ENCODE results near the gene KLHL18.

KLHL18 gene

DNA sequence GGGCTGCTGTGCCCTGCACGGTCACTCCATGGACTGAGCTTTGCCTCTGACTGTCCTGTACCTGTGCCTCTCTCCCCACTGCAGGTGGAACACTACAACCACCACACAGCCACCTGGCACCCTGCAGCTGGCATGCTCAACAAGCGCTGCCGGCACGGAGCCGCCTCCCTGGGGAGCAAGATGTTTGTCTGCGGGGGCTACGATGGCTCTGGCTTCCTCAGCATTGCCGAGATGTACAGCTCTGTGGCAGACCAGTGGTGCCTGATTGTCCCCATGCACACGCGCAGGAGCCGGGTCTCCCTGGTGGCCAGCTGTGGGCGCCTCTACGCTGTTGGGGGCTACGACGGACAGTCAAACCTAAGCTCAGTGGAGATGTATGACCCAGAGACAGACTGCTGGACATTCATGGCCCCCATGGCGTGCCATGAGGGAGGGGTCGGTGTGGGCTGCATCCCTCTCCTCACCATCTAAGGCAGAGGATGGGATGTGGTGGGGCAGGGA lies 60.8 kb downstream of the KLHL18 start:
- DNase-seq (ENCODE audit: low read depth), result no peak
- TF ChIP-seq, protein P1, sequence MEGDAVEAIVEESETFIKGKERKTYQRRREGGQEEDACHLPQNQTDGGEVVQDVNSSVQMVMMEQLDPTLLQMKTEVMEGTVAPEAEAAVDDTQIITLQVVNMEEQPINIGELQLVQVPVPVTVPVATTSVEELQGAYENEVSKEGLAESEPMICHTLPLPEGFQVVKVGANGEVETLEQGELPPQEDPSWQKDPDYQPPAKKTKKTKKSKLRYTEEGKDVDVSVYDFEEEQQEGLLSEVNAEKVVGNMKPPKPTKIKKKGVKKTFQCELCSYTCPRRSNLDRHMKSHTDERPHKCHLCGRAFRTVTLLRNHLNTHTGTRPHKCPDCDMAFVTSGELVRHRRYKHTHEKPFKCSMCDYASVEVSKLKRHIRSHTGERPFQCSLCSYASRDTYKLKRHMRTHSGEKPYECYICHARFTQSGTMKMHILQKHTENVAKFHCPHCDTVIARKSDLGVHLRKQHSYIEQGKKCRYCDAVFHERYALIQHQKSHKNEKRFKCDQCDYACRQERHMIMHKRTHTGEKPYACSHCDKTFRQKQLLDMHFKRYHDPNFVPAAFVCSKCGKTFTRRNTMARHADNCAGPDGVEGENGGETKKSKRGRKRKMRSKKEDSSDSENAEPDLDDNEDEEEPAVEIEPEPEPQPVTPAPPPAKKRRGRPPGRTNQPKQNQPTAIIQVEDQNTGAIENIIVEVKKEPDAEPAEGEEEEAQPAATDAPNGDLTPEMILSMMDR (IDR thresholded peaks at IDR 0.05; ENCODE audit: low read depth, low read length, missing control alignments), result no peak
- H3K4me3 ChIP-seq (ENCODE audit: low read depth, low read length), result no peak overlapping the region

DNA sequence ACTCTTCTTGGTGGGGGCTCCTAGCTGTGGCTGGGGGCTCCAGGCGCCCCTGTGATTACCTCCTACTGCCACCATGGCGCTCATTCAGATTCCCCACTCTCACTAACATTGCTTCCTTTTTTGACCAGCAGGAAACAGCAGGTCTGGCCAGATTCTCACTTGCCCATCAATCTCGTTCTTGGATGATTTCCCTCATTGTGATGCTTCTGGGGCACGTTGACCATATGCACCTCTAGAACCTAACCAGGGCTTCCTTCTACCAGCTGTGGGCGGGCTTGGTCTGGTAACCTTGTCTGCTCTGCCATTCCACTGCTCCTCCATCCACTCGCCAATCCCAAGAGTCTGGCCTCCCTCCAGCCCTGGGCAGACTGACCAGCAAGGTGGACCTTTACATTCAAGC lies 62.2 kb downstream of the KLHL18 start:
- H3K4me3 ChIP-seq (ENCODE audit: low read depth, low read length), result no peak overlapping the region
- TF ChIP-seq, protein P1 (IDR thresholded peaks at IDR 0.05; ENCODE audit: low read depth, low read length, missing control alignments), result no peak
- no peak for DNase-seq (ENCODE audit: low read depth)

DNA sequence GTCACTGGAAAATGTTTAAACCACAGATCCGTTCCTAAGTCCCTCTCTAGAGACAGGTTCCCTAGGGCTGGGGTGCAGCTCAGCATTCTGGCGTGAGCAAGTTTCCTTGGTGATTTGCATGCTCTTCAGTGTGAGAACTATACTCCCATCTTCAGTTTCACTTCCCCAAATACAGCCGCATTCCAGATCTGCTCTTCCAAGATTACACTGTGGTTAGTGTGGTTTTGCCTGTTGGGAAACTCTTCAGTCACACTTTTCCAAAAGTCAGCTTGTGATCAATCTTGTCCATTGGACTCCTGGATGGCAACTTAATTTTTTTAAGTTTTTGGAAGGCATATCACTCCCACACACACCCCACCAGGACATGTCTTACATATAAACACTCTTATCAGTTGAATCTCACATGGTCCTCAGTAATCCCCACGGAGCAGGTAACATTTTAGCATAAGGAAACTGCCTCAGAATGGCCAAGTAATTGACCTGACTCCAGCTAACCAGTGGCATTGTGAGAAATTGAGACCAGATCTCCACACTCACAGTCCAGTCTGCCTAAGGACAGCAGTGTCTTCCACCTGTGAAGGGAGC lies 64.6 kb downstream of the KLHL18 start:
- peak; percentile 51 for DNase-seq (ENCODE audit: low read depth)
- TF ChIP-seq, protein P1 (IDR thresholded peaks at IDR 0.05; ENCODE audit: low read depth, low read length, missing control alignments), result no peak
- H3K4me3 ChIP-seq (ENCODE audit: low read depth, low read length), result no peak overlapping the region

DNA sequence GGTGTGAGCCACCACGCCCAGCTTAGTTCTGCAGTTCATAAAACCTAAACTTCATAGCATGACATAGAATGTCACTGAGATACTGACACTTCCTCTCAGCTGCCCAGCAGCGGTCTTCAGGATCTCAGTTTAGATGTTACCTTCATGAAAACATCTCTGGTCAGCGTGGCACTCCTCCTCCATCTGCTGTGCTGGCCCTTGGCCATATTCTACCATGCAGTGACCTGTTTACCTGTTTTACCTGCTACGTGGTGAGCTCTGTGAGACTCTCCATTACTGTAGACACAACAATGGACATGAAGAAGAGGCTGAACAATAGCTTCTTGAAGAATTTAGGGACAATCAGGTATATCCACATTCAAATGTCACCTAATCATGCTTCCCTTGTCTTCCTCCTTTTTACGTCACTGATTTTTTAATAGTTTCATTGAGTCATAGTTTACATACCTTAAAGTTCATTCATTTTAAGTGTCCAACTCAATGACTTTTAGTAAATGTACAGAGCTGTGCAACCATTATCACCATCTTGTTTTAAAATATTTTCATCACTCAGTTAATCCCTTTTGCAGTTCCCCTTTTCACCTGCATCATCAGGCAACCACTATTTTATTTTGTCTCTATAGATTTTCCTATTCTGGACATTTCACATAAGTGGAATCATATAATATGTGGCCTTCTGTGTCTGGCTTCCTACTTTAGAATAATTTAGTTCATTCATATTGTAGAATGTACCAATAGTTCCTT lies 65.8 kb downstream of the KLHL18 start:
- TF ChIP-seq, protein P1 (IDR thresholded peaks at IDR 0.05; ENCODE audit: low read depth, low read length, missing control alignments), result no peak
- H3K4me3 ChIP-seq (ENCODE audit: low read depth, low read length), result no peak overlapping the region
- DNase-seq (ENCODE audit: low read depth), result no peak

DNA sequence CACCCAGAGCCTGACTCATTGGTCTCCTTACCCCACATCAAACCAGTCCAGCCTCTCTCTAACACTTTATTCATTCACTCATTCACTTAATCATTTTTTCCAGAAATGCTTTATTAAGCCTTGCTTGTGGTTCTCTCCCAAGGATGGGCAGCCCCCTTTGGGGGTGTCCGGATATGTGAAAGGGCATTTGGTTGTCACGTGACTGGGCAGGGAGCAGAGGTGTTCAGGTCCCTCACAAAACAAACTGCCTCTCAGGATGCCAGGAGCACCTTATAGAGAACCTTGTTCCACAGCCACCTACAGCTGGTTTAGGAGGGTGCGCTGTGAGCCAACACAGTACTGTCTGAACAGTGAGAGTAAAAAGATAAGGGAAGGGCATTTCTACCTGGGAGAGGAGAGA lies 72.3 kb downstream of the KLHL18 start:
- TF ChIP-seq, protein P1 (IDR thresholded peaks at IDR 0.05; ENCODE audit: low read depth, low read length, missing control alignments), result no peak
- DNase-seq (ENCODE audit: low read depth), result no peak
- H3K4me3 ChIP-seq (ENCODE audit: low read depth, low read length), result no peak overlapping the region

DNA sequence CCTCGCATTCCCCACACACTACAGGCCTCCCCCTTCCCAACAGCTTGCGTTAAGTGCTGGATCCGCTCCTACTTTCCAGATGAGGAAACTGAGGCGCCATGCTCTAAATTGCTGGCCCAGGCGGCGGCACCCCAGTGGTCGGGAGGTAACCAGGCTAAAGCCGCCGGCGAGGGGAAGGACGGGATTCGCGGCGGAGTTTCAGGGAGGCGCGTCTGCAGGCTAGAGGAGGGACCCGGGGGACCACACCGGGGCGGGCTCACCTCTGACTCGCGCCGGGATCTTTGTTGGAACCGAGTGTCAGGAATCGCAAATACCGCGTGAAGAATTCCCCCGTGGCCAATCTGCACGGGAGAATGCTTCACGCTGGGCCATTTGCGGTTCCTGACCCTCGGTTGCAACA lies 73.5 kb downstream of the KLHL18 start:
- TF ChIP-seq, protein P1 (IDR thresholded peaks at IDR 0.05; ENCODE audit: low read depth, low read length, missing control alignments), result no peak
- no peak for DNase-seq (ENCODE audit: low read depth)

More for the DNA sequence above, 73.5 kb downstream of the KLHL18 start:
- no peak overlapping the region for H3K4me3 ChIP-seq (ENCODE audit: low read depth, low read length)

All from GM12864 (cell line).